NCI-H146 treated with DMSO at 0.1 percent for 48 hours (cell line): ENCODE results near the gene DDIT3.
"Not testable (repeated sequence)": the region's sequence is repeated elsewhere in the genome, so short reads cannot be mapped to it uniquely, and the experiment has no call there.

Experiments
- DNase-seq: peaks from one replicate; lab custom pipeline; 2025; ENCODE audit not compliant: unreplicated experiment; lab: John Stamatoyannopoulos, UW

DDIT3 gene

GRCh38 chr12:57514246-57514645, 6.1 kb downstream of the DDIT3 start:
- not testable (repeated sequence) for DNase-seq

DNA sequence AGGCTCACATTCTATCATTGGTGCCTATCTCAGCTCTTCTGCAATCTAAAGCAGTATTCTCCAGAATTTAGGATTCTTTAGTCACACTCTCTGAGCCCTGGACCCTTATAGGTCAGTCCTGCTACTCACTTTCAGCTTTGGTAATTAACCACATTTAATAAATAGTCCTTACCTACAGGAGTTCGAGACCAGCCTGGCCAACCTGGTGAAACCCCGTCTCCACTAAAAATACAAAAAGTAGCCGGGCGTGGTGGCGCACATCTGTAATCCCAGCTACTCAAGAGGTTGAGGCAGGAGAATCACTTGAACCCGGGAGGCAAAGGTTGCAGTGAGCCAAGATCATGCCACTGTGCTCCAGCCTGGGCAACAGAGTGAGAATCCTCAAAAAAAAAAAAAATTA, 6.6 kb downstream of the DDIT3 start:
- not testable (repeated sequence) for DNase-seq

GRCh38 chr12:57513266-57513665, 7.0 kb downstream of the DDIT3 start:
- DNase-seq, result no peak

DNA sequence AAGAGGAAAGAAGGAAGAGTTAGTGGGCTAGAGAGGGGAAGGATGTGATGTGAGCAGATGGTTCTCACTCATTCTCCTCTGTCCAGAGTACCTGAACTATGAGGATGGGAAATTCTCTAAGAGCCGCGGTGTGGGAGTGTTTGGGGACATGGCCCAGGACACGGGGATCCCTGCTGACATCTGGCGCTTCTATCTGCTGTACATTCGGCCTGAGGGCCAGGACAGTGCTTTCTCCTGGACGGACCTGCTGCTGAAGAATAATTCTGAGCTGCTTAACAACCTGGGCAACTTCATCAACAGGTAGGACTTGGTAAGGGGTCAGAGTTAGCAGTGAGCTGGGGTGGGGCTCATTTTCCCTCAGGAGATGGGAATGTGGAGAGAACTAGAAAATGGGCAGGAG, 7.6 kb downstream of the DDIT3 start:
- no peak for DNase-seq

DNA sequence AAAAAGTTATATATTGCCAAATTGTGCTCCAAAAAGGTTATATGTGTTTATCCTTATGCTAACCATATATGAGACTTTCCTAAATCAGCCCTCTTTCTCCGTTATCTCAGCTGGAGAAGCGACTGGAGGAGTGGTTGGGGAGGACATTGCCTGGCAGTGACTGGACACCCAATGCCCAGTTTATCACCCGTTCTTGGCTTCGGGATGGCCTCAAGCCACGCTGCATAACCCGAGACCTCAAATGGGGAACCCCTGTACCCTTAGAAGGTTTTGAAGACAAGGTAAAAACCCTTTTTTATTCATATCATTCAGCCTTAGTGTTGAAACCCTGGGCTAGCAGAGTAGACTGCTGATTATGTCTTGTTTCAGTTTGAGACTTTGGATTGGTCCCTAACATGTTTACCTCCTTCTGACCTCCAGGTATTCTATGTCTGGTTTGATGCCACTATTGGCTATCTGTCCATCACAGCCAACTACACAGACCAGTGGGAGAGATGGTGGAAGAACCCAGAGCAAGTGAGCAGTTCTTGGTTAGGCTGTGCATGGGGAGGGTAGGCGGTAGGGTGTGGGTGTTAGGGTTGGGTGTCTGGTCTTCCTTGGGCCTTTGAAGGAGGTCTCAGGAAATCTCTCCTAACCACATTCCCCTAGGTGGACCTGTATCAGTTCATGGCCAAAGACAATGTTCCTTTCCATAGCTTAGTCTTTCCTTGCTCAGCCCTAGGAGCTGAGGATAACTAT, 8.6 kb downstream of the DDIT3 start:
- DNase-seq, result no peak

DNA sequence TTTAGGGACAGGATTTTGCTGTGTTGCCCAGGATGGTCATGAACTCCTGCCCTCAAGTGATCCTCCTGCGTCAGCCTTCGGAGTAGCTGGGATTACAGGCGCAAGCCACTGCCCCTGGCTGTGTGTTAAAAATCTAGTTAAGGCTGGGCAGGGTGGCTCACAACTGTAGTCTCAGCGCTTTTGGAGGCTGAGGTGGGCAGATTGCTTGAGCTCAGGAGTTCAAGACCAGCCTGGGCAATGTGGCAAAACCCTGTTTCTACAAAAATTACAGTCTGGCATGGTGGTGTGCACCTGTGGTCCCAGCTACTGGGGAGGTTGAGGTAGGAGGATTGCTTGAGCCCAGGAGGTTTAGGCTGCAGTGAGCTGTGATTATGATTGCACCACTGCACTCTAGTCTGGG, 9.2 kb downstream of the DDIT3 start:
- DNase-seq, result no peak

DNA sequence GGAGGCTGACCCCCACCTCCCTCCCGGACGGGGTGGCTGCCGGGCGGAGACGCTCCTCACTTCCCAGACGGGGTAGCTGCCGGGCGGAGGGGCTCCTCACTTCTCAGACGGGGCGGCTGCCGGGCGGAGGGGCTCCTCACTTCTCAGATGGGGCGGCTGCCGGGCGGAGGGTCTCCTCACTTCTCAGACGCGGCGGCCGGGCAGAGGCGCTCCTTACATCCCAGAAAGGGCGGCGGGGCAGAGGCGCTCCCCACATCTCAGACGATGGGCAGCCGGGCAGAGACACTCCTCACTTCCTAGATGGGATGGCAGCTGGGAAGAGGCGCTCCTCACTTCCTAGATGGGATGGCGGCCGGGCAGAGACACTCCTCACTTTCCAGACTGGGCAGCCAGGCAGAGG, 12.5 kb downstream of the DDIT3 start:
- not testable (repeated sequence) for DNase-seq

DNA sequence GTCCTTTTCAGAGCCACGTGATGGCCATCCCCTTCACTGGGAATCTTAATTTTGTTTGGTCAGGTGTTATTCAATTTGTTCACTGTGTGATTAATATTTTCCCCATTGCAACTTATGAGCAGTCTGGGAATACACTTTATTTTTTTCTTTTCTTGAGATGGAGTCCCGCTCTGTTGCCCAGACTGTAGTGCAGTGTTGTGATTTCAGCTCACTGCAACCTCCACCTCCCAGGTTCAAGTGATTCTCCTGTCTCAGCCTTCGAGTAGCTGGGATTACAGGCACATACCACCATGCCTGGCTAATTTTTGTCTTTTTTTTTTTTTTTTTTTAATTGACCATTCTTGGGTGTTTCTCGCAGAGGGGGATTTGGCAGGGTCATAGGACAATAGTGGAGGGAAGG, 13.8 kb downstream of the DDIT3 start:
- not testable (repeated sequence) for DNase-seq

DNA sequence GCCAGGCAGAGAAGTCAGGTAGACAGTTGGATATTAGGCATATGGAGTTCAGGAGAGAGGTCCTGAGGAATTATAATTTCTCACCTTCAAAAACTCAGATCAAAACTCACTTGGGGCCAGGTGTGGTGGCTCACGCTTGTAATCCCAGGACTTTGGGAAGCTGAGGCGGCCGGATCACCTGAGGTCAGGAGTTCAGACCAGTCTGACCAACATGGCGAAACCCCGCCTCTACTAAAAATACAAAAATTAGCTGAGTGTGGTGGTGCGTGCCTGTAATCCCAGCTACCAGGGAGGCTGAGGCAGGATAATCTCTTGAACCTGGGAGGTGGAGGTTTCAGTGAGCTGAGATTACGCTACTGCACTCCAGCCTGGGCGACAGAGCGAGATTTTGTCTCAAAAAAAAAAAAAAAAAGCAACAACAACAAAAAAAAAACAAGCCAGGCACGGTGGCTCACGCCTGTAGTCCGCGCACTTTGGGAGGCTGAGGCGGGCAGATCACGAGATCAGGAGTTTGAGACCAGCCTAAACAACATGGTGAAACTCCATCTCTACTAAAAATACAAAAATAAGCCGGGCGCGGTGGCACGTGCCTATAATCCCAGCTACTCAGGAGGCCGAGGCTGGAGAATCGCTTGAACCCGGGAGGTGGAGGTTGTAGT, 17.9 kb downstream of the DDIT3 start:
- not testable (repeated sequence) for DNase-seq

GRCh38 chr12:57500213-57500612, 20.1 kb downstream of the DDIT3 start:
- no peak for DNase-seq

- no peak for DNase-seq
These were observed 21.7 kb downstream of the DDIT3 start for GRCh38 chr12:57498571-57498970.

GRCh38 chr12:57498132-57498502, 22.2 kb downstream of the DDIT3 start:
- DNase-seq, result no peak

DNA sequence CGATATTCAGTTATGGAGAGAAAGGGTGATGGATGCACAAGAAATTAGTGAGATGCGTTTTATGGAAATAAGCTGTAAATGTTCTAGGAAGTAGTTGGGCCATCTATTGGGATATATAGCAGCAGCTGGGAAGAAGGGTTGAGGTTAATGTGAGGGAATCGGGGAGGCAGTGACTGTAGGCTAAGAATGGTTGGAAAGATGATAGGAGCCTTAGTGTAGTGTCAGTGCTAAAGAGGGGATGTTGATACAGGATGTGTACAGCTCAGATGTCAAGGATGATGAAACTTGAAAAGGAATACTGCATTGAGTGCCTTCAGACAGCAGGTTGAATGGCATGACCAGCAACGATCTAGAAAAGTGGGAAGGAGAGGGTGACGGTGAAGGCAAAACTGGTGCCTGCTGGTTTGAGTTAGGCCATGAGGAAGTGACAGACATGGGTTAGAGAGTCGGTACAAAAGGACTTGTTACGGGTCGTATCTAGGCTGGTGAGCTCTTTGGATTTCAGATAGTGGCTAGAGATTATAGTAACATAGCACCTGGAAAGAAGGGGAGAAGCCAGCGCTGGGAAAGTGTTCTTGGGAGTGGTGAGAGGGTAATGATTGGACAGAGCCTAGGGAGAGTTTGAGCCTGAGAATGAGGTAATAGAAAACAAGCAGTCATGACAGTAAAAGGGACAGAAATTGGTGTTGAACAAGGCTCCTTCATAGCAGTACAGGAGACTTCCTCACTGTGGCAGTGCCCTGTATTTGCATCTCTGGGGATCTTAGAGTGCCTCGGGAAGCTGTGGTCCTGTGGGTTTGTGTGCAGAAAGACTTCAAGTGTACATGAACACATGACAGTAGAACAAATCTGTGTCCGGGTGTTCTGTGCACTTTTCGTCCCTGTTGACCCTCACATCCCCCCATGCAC, 22.8 kb downstream of the DDIT3 start:
- no peak for DNase-seq

- DNase-seq, result no peak
These were observed 23.5 kb downstream of the DDIT3 start for GRCh38 chr12:57496822-57497221.

DNA sequence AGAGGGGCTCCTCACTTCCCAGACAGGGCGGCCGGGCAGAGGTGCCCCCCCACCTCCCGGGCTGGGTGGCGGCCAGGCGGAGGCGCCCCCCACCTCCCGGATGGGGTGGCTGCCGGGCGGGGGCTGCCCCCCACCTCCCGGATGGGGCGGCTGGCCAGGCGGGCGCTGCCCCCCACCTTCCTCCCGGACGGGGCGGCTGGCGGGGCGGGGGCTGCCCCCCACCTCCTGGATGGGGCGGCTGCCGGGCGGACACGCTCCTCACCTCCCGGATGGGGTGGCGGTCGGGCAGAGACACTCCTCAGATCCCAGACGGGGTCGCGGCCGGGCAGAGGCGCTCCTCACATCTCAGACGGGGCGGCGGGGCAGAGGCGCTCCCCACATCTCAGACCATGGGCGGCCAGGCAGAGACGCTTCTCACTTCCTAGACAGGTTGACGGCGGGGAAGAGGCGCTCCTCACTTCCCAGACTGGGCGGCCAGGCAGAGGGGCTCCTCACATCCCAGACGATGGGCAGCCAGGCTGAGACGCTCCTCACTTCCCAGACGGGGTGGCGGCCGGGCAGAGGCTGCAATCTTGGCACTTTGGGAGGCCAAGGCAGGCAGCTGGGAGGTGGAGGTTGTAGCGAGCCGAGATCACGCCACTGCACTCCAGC, 25.1 kb downstream of the DDIT3 start:
- not testable (repeated sequence) for DNase-seq

DNA sequence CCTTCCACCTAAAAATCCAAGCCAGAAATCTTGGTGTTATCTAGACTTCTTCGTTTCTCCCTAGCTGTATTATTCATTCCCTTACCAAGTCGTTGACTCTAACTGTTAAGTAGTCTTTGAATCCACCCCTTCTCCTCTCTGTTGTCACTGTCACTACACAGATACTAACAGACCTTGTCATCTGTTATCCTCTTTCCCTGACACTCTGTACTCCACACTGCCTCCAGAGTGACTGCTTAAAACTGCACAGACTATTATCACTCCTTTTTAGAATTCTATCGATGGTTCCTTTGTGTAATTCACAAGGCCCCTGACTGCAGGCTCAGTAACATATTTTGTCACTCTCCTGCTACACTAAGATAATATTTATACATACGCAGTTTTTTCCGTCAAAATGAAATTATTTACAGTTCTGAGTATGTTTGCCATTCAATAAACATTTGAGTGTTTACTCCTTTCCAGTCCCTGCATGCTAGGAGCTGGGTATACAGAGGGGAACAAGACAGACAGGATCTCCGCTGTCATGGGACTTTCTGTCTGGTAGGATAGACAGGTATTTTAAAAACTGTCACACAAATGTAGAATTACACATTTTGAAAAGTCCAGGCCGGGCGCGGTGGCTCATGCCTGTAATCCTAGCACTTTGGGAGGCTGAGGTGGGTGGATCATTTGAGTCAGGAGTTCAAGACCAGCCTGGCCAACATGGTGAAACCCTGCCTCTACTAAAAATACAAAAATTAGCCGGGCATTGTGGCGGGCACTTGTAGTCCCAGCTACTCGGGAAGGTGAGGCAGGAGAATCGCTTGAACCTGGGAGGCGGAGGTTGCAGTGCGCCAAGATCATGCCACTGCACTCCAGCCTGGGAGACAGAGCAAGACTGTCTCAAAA, 28.7 kb downstream of the DDIT3 start:
- no peak for DNase-seq

DNA sequence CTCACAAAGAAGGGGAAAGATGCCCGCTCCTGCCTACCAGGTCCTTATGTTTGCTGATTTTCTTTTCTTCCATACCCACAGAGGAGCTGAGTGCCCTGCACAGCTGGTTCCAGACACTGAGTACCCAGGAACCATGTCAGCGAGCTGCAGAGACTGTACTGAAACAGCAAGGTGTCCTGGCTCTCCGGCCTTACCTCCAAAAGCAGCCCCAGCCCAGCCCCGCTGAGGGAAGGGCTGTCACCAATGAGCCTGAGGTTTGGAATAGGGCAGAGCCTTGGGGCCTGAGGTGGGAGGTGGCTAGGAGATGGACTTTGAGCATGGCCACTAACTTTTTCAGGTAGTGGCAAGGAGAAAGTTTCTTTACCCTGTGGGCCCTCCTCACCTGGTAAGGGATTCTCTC, 30.2 kb downstream of the DDIT3 start:
- no peak for DNase-seq

DNA sequence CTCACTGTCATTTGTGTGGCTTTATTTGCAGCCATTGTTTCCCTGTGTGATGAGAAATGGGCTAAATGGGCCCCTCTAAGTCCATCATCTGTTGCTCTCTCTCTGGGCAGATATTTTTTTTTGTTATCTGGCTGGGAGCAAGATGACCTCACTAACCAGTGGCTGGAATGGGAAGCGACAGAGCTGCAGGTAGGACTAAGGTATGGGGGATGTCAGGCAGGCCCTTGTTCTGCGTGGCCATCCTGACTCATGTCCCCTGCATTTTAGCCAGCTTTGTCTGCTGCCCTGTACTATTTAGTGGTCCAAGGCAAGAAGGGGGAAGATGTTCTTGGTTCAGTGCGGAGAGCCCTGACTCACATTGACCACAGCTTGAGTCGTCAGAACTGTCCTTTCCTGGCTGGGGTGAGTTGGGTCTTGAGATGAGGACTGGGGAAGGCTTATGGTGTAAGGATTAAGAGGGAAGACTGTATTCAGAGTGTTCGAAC, 31.1 kb downstream of the DDIT3 start:
- DNase-seq, result no peak

DNA sequence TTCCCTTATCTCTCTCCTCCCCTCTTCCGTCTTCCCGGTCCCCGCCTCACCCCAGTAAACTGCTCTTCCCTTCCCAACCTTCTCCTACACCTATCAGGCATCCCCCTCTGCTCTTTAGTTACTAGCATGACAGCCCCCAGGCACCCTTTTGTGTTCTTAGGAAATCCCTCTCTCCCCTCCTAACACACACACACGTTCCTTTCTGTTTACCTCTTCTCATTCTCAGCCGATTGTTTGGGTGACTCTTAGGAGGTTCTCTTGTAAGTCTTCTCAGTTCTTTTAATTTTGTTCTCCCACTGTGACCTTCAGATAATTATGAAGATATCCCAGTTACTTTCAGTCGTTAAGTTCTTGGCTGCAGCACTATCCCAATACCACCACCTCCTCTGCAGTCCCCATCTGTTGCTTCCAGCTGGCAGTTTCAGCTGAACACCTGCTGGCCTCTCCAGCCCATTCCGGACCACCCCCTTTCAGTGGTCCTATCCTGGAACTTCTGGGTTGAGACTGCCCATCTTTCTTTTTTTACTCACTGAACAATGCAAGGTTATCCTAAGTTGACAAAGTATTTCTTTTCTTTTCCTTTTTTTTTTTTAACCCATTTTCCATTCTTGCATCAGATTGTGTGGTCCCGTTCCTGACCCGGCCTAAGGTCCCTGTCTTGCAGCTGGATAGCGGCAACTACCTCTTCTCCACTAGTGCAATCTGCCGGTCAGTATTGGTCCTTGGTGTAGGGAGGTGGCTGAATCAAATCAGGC, 31.7 kb downstream of the DDIT3 start:
- DNase-seq, result no peak
